ENCODE results near the gene FICD.

- TF ChIP-seq ZNF121 (CRISPR knock-in tag; IDR thresholded peaks at IDR 0.05): no peak
- no peak for TF ChIP-seq ZNF678 (CRISPR knock-in tag; IDR thresholded peaks at IDR 0.05)
- no peak for TF ChIP-seq JUN (CRISPR knock-in tag; IDR thresholded peaks at IDR 0.05)
- TF ChIP-seq ZNF207 (IDR thresholded peaks at IDR 0.05; ENCODE audit: borderline replicate concordance): no peak
- TF ChIP-seq ZBTB34 (CRISPR knock-in tag; IDR thresholded peaks at IDR 0.05): no peak
- no peak for TF ChIP-seq CBX2 (IDR thresholded peaks at IDR 0.05; ENCODE audit: low read depth, low read length)
- no peak for TF ChIP-seq CBX2 (CRISPR knock-in tag; IDR thresholded peaks at IDR 0.05; ENCODE audit: low read depth)
- no peak for TF ChIP-seq ZMYM3 (CRISPR knock-in tag; IDR thresholded peaks at IDR 0.05)
- no peak for TF ChIP-seq ATF6 (CRISPR knock-in tag; conservative IDR thresholded peaks at IDR 0.05)
- TF ChIP-seq ZNF570 (CRISPR knock-in tag; IDR thresholded peaks at IDR 0.05; ENCODE audit: borderline replicate concordance): no peak
- TF ChIP-seq MAFF (IDR thresholded peaks at IDR 0.05; ENCODE audit: low read depth, low read length): no peak
- TF ChIP-seq STAG1 (CRISPR knock-in tag; IDR thresholded peaks at IDR 0.05): no peak
- TF ChIP-seq ZBTB2 (CRISPR knock-in tag; IDR thresholded peaks at IDR 0.05; ENCODE audit: low read depth): no peak
- TF ChIP-seq POLR2AphosphoS5 (IDR thresholded peaks at IDR 0.05; ENCODE audit: low read depth, low read length): no peak
- TF ChIP-seq TP53 (CRISPR knock-in tag; conservative IDR thresholded peaks at IDR 0.05): no peak
Observed at GRCh38 chr12:108491256-108491655, 23.8 kb upstream of the FICD start.

All from HepG2 (cell line).